ENCODE measurements around the gene CSF1. TPM values are rescaled to one million over a fixed set of nuclear protein-coding genes. Genes with fewer than 3 reads are reported as not detected.

The CSF1 gene
- polyA plus RNA-seq, 1 donor (not counting 4 experiments of a cell fraction or from before 2014, with no cell fraction given), result 1.8 TPM

DNA sequence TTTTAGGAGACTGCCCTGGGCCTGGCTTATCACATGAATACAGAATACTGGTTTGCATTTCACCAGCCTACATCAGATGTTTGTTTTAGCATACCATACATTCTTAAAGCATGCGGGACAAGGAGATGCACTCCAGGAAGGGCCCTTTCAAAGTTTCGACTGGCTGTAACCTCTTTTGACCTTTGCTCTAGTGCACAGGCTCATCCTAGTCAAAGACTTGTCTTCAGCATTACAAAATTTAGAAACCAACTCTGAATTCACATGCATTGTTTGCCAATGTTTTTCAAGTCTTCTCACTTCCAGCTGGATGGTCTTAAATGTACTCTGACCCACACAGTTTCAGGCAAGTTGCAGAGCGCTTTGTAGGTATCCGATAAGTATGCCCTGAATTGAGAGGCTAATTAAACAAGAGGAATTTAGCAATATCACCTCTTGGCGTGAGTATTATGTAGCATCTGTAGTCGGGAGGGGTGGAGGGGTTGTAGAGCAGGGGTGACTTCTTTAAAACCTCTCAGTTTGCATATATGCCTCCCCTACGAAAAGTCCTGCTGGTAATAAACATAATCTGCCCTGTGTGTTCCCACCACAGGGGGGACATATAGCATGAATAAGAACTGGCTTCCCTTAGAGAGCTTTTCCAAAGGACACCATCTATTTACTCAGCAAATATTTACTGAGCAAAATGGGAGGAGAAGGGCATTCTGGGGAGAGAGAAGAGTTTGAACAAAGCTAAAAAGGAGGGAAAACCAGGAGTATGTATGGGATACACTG is 49.5 kb downstream of the CSF1 start:
- H3K4me2 ChIP-seq (ENCODE audit: control insufficient read depth, extremely low read depth, insufficient read depth, low read depth, low read length), result no peak overlapping the region
- H3K27ac ChIP-seq (ENCODE audit: control insufficient read depth, insufficient read depth, low read length), result no peak overlapping the region
- DNase-seq (ENCODE audit: low read depth, low spot score) (no peak), FAIRE-seq (peak; percentile 51)
- no peak overlapping the region for H3K9ac ChIP-seq (ENCODE audit: control insufficient read depth, extremely low read depth, insufficient read depth, low read length)
- H3K4me1 ChIP-seq (ENCODE audit: control insufficient read depth, extremely low read depth, insufficient read depth, low read length), result peaks cover 6% of the 10 kb centered on the region
- TF ChIP-seq, protein P1, sequence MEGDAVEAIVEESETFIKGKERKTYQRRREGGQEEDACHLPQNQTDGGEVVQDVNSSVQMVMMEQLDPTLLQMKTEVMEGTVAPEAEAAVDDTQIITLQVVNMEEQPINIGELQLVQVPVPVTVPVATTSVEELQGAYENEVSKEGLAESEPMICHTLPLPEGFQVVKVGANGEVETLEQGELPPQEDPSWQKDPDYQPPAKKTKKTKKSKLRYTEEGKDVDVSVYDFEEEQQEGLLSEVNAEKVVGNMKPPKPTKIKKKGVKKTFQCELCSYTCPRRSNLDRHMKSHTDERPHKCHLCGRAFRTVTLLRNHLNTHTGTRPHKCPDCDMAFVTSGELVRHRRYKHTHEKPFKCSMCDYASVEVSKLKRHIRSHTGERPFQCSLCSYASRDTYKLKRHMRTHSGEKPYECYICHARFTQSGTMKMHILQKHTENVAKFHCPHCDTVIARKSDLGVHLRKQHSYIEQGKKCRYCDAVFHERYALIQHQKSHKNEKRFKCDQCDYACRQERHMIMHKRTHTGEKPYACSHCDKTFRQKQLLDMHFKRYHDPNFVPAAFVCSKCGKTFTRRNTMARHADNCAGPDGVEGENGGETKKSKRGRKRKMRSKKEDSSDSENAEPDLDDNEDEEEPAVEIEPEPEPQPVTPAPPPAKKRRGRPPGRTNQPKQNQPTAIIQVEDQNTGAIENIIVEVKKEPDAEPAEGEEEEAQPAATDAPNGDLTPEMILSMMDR (optimal IDR thresholded peaks at IDR 0.05 in 1 of 3, IDR thresholded peaks at IDR 0.05 in 1 of 3, conservative IDR thresholded peaks at IDR 0.05 in 1 of 3; ENCODE audit: extremely low read depth in 1 of 3, insufficient read depth in 2 of 3, low read length in 3 of 3), result no peak
- TF ChIP-seq EZH2 (IDR thresholded peaks at IDR 0.05; ENCODE audit: low read length), result no peak
- H3K36me3 ChIP-seq (ENCODE audit: control insufficient read depth in 2 of 2, extremely low read depth in 1 of 2, insufficient read depth in 2 of 2, low read length in 2 of 2), result no peaks in the 10 kb centered on the region
- H3K9me1 ChIP-seq (ENCODE audit: control insufficient read depth, extremely low read depth, insufficient read depth, low read length), result no peaks in the 10 kb centered on the region
- H3K27me3 ChIP-seq (ENCODE audit: control insufficient read depth, extremely low read depth, insufficient read depth, low read length), result no peaks in the 10 kb centered on the region
- no peaks in the 10 kb centered on the region for H4K20me1 ChIP-seq (ENCODE audit: control insufficient read depth, extremely low read depth, insufficient read depth, low read length)
- no peak overlapping the region for H3K4me3 ChIP-seq (ENCODE audit: control insufficient read depth in 2 of 3, extremely low read depth in 1 of 3, insufficient read depth in 2 of 3, low read depth in 1 of 3, low read length in 3 of 3)
- H3K79me2 ChIP-seq (ENCODE audit: control insufficient read depth, insufficient read depth, low read length), result no peaks in the 10 kb centered on the region
- H3K9me3 ChIP-seq (ENCODE audit: control insufficient read depth, low read depth, low read length), result no peaks in the 10 kb centered on the region
- dilution Hi-C loops (cut with MboI; ENCODE audit: extremely low pct_ligation_motif_present, low sequenced_read_pairs), result no loop called here
- H2AFZ ChIP-seq (ENCODE audit: control insufficient read depth, low read length), result peak overlapping the region; percentile 3

DNA sequence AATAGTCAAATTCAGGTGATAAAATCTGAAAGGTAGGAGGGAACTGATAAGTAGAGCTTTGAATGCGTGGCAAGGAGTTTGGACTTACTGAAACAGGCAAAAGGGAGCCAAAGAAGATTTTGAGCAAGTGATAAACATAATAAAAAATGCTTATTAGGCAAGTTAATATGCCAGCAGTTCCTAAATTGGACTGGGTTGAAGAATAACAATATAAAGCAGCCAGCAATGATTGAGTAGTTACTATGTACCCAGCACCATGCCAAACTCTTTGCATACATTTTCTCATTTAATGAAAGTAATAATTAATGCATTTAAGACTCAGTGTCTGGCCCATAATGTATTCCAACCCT is 50.1 kb downstream of the CSF1 start:
- no peak overlapping the region for H3K9ac ChIP-seq (ENCODE audit: control insufficient read depth, extremely low read depth, insufficient read depth, low read length)
- no peaks in the 10 kb centered on the region for H3K9me3 ChIP-seq (ENCODE audit: control insufficient read depth, low read depth, low read length)
- no peaks in the 10 kb centered on the region for H3K27me3 ChIP-seq (ENCODE audit: control insufficient read depth, extremely low read depth, insufficient read depth, low read length)
- no peaks in the 10 kb centered on the region for H3K79me2 ChIP-seq (ENCODE audit: control insufficient read depth, insufficient read depth, low read length)
- H3K9me1 ChIP-seq (ENCODE audit: control insufficient read depth, extremely low read depth, insufficient read depth, low read length), result no peaks in the 10 kb centered on the region
- H3K4me3 ChIP-seq (ENCODE audit: control insufficient read depth in 2 of 3, extremely low read depth in 1 of 3, insufficient read depth in 2 of 3, low read depth in 1 of 3, low read length in 3 of 3), result no peak overlapping the region
- DNase-seq (ENCODE audit: low read depth, low spot score) (no peak), FAIRE-seq (no peak)
- no peak overlapping the region for H3K27ac ChIP-seq (ENCODE audit: control insufficient read depth, insufficient read depth, low read length)
- H4K20me1 ChIP-seq (ENCODE audit: control insufficient read depth, extremely low read depth, insufficient read depth, low read length), result no peaks in the 10 kb centered on the region
- TF ChIP-seq, protein P1 (optimal IDR thresholded peaks at IDR 0.05 in 1 of 3, IDR thresholded peaks at IDR 0.05 in 1 of 3, conservative IDR thresholded peaks at IDR 0.05 in 1 of 3; ENCODE audit: extremely low read depth in 1 of 3, insufficient read depth in 2 of 3, low read length in 3 of 3), result no peak
- no peak for TF ChIP-seq EZH2 (IDR thresholded peaks at IDR 0.05; ENCODE audit: low read length)
- H3K4me1 ChIP-seq (ENCODE audit: control insufficient read depth, extremely low read depth, insufficient read depth, low read length), result peaks cover 6% of the 10 kb centered on the region
- no peak overlapping the region for H2AFZ ChIP-seq (ENCODE audit: control insufficient read depth, low read length)
- H3K4me2 ChIP-seq (ENCODE audit: control insufficient read depth, extremely low read depth, insufficient read depth, low read depth, low read length), result no peak overlapping the region
- no peaks in the 10 kb centered on the region for H3K36me3 ChIP-seq (ENCODE audit: control insufficient read depth in 2 of 2, extremely low read depth in 1 of 2, insufficient read depth in 2 of 2, low read length in 2 of 2)
- dilution Hi-C loops (cut with MboI; ENCODE audit: extremely low pct_ligation_motif_present, low sequenced_read_pairs), result no loop called here

Measured in keratinocyte (primary cell).